HCT116 (cell line): ENCODE measurements around the gene ACYP2. TPM values are rescaled to one million over a fixed set of nuclear protein-coding genes. Genes with fewer than 3 reads are reported as not detected.
"Not testable (repeated sequence)": the region's sequence is repeated elsewhere in the genome, so short reads cannot be mapped to it uniquely, and the experiment has no call there.

Experiments used
- ATAC-seq: fragments of 200-7000 bp; cut with Tn5 transposase; 2 replicates; pipeline ENCODE4 v1.9.1; 2020; ENCODE audit warnings: mild to moderate bottlenecking, moderate library complexity
- BruUV-seq: library from RNA; stranded (reverse); fragments of 400-500 nt; replicated peaks from 2 replicates; lab custom pipeline; 2021; lab: Mats Ljungman, UMichigan
- CTCF ChIA-PET: fragments of 300-600 bp; sonication (Branson Sonifier 250); formaldehyde crosslinking; loops from one replicate; lab custom pipeline; 2021; ENCODE audit warnings: antibody characterized with exemption; lab: Charles Lee
- POLR2A ChIA-PET: fragments of 300-600, 350-600 bp; sonication (Branson Sonifier 250); formaldehyde crosslinking; loops from one replicate; lab custom pipeline; 2021; ENCODE audit warnings: antibody characterized with exemption; lab: Charles Lee
- RAD21 ChIA-PET, 2 experiments: fragments of 300-600 bp; sonication (Branson Sonifier 250); formaldehyde crosslinking; loops; one replicate each; lab custom pipeline; 2023; ENCODE audit warnings: low total read pairs in 2 of 2; ENCODE audit not compliant: uncharacterized antibody in 2 of 2, unreplicated experiment in 2 of 2, low non-redundant PET in 1 of 2; lab: Charles Lee
- DNase-seq: peaks from one replicate; pipeline ENCODE4 v3.0.0-alpha.2; 2010; ENCODE audit warnings: low read depth, low spot score
- H2AFZ ChIP-seq: fragments of 200-600 bp; shearing (Covaris generic), sonication (generic); 2 replicates; pipeline ENCODE4 v1.6.1; 2017; ENCODE audit warnings: low read depth, mixed run types, mixed read lengths, antibody characterized with exemption, low read length; ENCODE audit not compliant: poor library complexity, severe bottlenecking
- H3K27ac ChIP-seq: 2 replicates; pipeline ENCODE4 v1.5.1; 2012; ENCODE audit warnings: low read depth, low read length
- H3K27me3 ChIP-seq: fragments of 200-600 bp; sonication (generic); 2 replicates; pipeline ENCODE4 v1.6.1; 2016; ENCODE audit warnings: mixed run types, low read length, mixed read lengths; ENCODE audit not compliant: insufficient read depth
- H3K36me3 ChIP-seq, 2 experiments: fragments of 200-500 bp in 1 of 2; fragments of 200-600 bp in 1 of 2; sonication (Bioruptor generic) in 1 of 2; sonication (generic) in 1 of 2; 2 replicates each; pipeline versions ENCODE4 v1.5.1 to v1.6.1; 2014 to 2016; ENCODE audit warnings: low read length in 2 of 2, inconsistent platforms in 1 of 2, mixed read lengths in 1 of 2, mixed run types in 1 of 2; ENCODE audit not compliant: insufficient read depth in 2 of 2, control insufficient read depth in 1 of 2
- H3K4me1 ChIP-seq, 2 experiments: fragments of 200-600 bp in 1 of 2; sonication (generic) in 1 of 2; 2 replicates each; pipeline versions ENCODE4 v1.5.1 to v1.6.1; 2012 to 2017; ENCODE audit warnings: low read length in 2 of 2, inconsistent platforms in 1 of 2, mild to moderate bottlenecking in 1 of 2, mixed read lengths in 1 of 2, mixed run types in 1 of 2, moderate library complexity in 1 of 2; ENCODE audit not compliant: insufficient read depth in 2 of 2, control insufficient read depth in 1 of 2
- H3K4me2 ChIP-seq: fragments of 200-600 bp; sonication (generic); 2 replicates; pipeline ENCODE4 v1.6.1; 2017; ENCODE audit warnings: mixed run types, low read length, mixed read lengths
- H3K4me3 ChIP-seq, 2 experiments: fragments of 200-600 bp in 1 of 2; sonication (generic) in 1 of 2; replicated peaks in 1 of 2; 2 replicates each; pipeline ENCODE4 v1.5.1; 2011 to 2016; ENCODE audit warnings: low read length in 2 of 2, control low read depth in 1 of 2, low read depth in 1 of 2, mild to moderate bottlenecking in 1 of 2, mixed read lengths in 1 of 2, mixed run types in 1 of 2
- H3K79me2 ChIP-seq: fragments of 200-600 bp; sonication (generic); 2 replicates; pipeline ENCODE4 v1.6.1; 2017; ENCODE audit warnings: mild to moderate bottlenecking, mixed run types, low read length, moderate library complexity, mixed read lengths; ENCODE audit not compliant: insufficient read depth
- H3K9ac ChIP-seq: fragments of 200-600 bp; sonication (generic); 2 replicates; pipeline ENCODE4 v1.6.1; 2016; ENCODE audit warnings: low read length, mixed read lengths
- H3K9me2 ChIP-seq: fragments of 200-600 bp; sonication (generic), shearing (Covaris generic); 2 replicates; pipeline ENCODE4 v1.6.1; 2017; ENCODE audit warnings: mixed run types, mild to moderate bottlenecking, moderate library complexity; ENCODE audit not compliant: insufficient read depth
- H3K9me3 ChIP-seq, 2 experiments: fragments of 200-500 bp in 1 of 2; fragments of 200-600 bp in 1 of 2; sonication (Bioruptor generic) in 1 of 2; sonication (generic) in 1 of 2; 2 replicates each; pipeline ENCODE4 v1.6.1; 2014 to 2017; ENCODE audit warnings: low read length in 2 of 2, mixed read lengths in 2 of 2, inconsistent platforms in 1 of 2, low read depth in 1 of 2, mild to moderate bottlenecking in 1 of 2, mixed run types in 1 of 2, moderate library complexity in 1 of 2; ENCODE audit not compliant: control insufficient read depth in 1 of 2, insufficient read depth in 1 of 2
- H4K20me1 ChIP-seq: fragments of 200-600 bp; sonication (generic), shearing (Covaris generic); 2 replicates; pipeline ENCODE4 v1.6.1; 2017; ENCODE audit warnings: mixed run types, mild to moderate bottlenecking, moderate library complexity; ENCODE audit not compliant: insufficient read depth
- CBX3 ChIP-seq: IDR thresholded peaks from 2 replicates; pipeline ENCODE4 v1.6.1; 2012; ENCODE audit warnings: low read depth
- CEBPB ChIP-seq: IDR thresholded peaks from 2 replicates; pipeline ENCODE4 v1.6.1; 2012; ENCODE audit warnings: low read depth
- CTCF ChIP-seq, 3 experiments: fragments of 200-600 bp in 1 of 3; sonication (generic) in 1 of 3; IDR thresholded peaks in 2 of 3; conservative IDR thresholded peaks in 1 of 3; 2 replicates each; pipeline ENCODE4 v1.5.1; 2012 to 2017; ENCODE audit warnings: low read depth in 2 of 3, low read length in 2 of 3, antibody characterized with exemption in 1 of 3, borderline replicate concordance in 1 of 3, control low read depth in 1 of 3, mild to moderate bottlenecking in 1 of 3, mixed read lengths in 1 of 3, mixed run types in 1 of 3, moderate library complexity in 1 of 3; ENCODE audit not compliant: insufficient read depth in 1 of 3
- EGR1 ChIP-seq: IDR thresholded peaks from 2 replicates; pipeline ENCODE4 v1.6.1; 2012; ENCODE audit warnings: low read depth
- EZH2 ChIP-seq: fragments of 200-600 bp; sonication (generic); IDR thresholded peaks from 2 replicates; pipeline ENCODE4 v1.6.1; 2017; ENCODE audit warnings: antibody characterized with exemption, mixed run types
- FOSL1 ChIP-seq: IDR thresholded peaks from 2 replicates; pipeline ENCODE4 v1.6.1; 2012; ENCODE audit warnings: low read depth
- JUND ChIP-seq: IDR thresholded peaks from 2 replicates; pipeline ENCODE4 v1.6.1; 2012
- POLR2AphosphoS5 ChIP-seq: IDR thresholded peaks from 2 replicates; pipeline ENCODE4 v1.6.1; 2011; ENCODE audit warnings: mild to moderate bottlenecking, low read depth, low read length, moderate library complexity
- RAD21 ChIP-seq: IDR thresholded peaks from 2 replicates; pipeline ENCODE4 v1.6.1; 2012; ENCODE audit warnings: low read depth, mild to moderate bottlenecking
- SIN3A ChIP-seq: IDR thresholded peaks from 2 replicates; pipeline ENCODE4 v1.6.1; 2012; ENCODE audit warnings: low read depth
- SRF ChIP-seq: IDR thresholded peaks from 2 replicates; pipeline ENCODE4 v1.6.1; 2012; ENCODE audit warnings: low read depth
- YY1 ChIP-seq: IDR thresholded peaks from 2 replicates; pipeline ENCODE4 v1.6.1; 2011; ENCODE audit warnings: low read length, low read depth, moderate library complexity, mild to moderate bottlenecking; ENCODE audit not compliant: insufficient replicate concordance; ENCODE audit errors: extremely low read depth
- ZBTB33 ChIP-seq: IDR thresholded peaks from 2 replicates; pipeline ENCODE4 v1.6.1; 2011; ENCODE audit warnings: mild to moderate bottlenecking, low read length, moderate library complexity; ENCODE audit not compliant: insufficient replicate concordance; ENCODE audit errors: extremely low read depth
- ZFX ChIP-seq: fragments of 450-650 bp; IDR thresholded peaks from 2 replicates; pipeline ENCODE4 v1.6.1; 2017
- ZNF274 ChIP-seq: fragments of 200-500 bp; sonication (Bioruptor generic); IDR thresholded peaks from 2 replicates; pipeline ENCODE4 v1.6.1; 2014; ENCODE audit warnings: mild to moderate bottlenecking, low read depth, low read length, inconsistent platforms
- intact Hi-C: fragments of 100-400 bp; cut with micrococcal nuclease; formaldehyde crosslinking; loops from 2 replicates; pipeline ENCODE4 v1.10.0; 2022
- total RNA-seq: library from RNA; stranded (reverse); gene quantifications from one replicate; pipeline ENCODE4 v1.2.1, GENCODE V29; 2021; ENCODE audit not compliant: unreplicated experiment
- TF ChIP-seq, protein P1 (sequence below): IDR thresholded peaks from 2 replicates; pipeline ENCODE4 v1.6.1; 2012

ACYP2 gene
- total RNA-seq, 1 experiment from 2014 or later: 9.4 TPM

GRCh38 chr2:54321047-54321446 lies 205.6 kb downstream of the ACYP2 start:
- Histone ChIP-seq H3K4me3 (no peak overlapping the region), H3K9me2 (no peaks in the 10 kb centered on the region), H3K9ac (no peak overlapping the region), H3K4me2 (no peak overlapping the region), H3K36me3 (no peaks in the 10 kb centered on the region), H3K4me1 (no peaks in the 10 kb centered on the region), H3K27me3 (no peaks in the 10 kb centered on the region), H3K79me2 (no peaks in the 10 kb centered on the region), H3K9me3 (no peaks in the 10 kb centered on the region), H2AFZ (no peak overlapping the region)
- ChIA-PET RAD21 (no interaction called here), CTCF (no interaction called here), POLR2A (no interaction called here)
- DNase-seq (no peak), ATAC-seq (no peak)
- intact Hi-C loops: no loop called here
- TF ChIP-seq ZBTB33 (no peak), JUND (no peak), CTCF (IDR thresholded peaks at IDR 0.05 in 2 of 3, conservative IDR thresholded peaks at IDR 0.05 in 1 of 3; ENCODE audit: borderline replicate concordance in 1 of 3, insufficient read depth in 1 of 3, low read depth in 2 of 3, low read length in 2 of 3) (no peak), EGR1 (no peak), RAD21 (no peak), ZNF274 (no peak), EZH2 (no peak), YY1 (no peak), CBX3 (no peak), POLR2AphosphoS5 (no peak), SIN3A (no peak), SRF (no peak), CEBPB (no peak), ZFX (no peak), FOSL1 (no peak)
- TF ChIP-seq, protein P1, sequence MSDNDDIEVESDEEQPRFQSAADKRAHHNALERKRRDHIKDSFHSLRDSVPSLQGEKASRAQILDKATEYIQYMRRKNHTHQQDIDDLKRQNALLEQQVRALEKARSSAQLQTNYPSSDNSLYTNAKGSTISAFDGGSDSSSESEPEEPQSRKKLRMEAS: no peak
- TF ChIP-seq, all 23 proteins: peak for 0
- no peaks in the 10 kb centered on the region for H4K20me1 ChIP-seq
- no peak overlapping the region for H3K27ac ChIP-seq
- no TSS peak for BruUV-seq

DNA sequence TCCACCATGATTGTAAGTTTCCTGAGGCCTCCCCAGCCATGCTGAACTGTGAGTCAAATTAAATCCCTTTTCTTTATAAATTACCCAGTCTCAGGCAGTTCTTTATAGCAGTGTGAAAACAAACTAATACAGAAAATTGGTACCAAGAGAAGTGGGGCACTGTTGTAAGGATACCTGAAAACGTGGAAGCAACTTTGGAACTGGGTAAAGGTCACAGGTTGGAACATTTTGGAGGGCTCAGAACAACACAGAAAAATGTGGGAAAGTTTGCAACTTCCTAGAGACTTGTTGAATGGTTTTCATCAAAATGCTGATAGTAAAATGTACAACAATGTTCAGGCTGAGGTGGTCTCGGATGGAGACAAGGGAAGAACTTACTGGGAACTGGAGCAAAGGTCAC lies 209.1 kb downstream of the ACYP2 start:
- POLR2A ChIA-PET, H3K9me2 ChIP-seq, CTCF ChIA-PET, H3K36me3 ChIP-seq, ATAC-seq, H3K4me2 ChIP-seq, DNase-seq, H3K4me3 ChIP-seq, H3K27me3 ChIP-seq, H4K20me1 ChIP-seq, H3K9ac ChIP-seq, intact Hi-C loops, H3K27ac ChIP-seq, H3K9me3 ChIP-seq, RAD21 ChIA-PET, BruUV-seq, H2AFZ ChIP-seq, H3K4me1 ChIP-seq, H3K79me2 ChIP-seq: not testable (repeated sequence)
